ENCODE measurements around the gene PROCA1.
"Not testable (repeated sequence)": the region's sequence is repeated elsewhere in the genome, so short reads cannot be mapped to it uniquely, and the experiment has no call there.

Gene PROCA1

GRCh38 chr17:28725166-28725659 is 13.5 kb upstream of the PROCA1 start:
- TF ChIP-seq, protein P1, sequence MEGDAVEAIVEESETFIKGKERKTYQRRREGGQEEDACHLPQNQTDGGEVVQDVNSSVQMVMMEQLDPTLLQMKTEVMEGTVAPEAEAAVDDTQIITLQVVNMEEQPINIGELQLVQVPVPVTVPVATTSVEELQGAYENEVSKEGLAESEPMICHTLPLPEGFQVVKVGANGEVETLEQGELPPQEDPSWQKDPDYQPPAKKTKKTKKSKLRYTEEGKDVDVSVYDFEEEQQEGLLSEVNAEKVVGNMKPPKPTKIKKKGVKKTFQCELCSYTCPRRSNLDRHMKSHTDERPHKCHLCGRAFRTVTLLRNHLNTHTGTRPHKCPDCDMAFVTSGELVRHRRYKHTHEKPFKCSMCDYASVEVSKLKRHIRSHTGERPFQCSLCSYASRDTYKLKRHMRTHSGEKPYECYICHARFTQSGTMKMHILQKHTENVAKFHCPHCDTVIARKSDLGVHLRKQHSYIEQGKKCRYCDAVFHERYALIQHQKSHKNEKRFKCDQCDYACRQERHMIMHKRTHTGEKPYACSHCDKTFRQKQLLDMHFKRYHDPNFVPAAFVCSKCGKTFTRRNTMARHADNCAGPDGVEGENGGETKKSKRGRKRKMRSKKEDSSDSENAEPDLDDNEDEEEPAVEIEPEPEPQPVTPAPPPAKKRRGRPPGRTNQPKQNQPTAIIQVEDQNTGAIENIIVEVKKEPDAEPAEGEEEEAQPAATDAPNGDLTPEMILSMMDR (IDR thresholded peaks at IDR 0.05; ENCODE audit: low read depth, low read length, missing control alignments) = no peak
- in situ Hi-C loops (cut with HindIII; ENCODE audit: low sequenced_read_pairs) = loop anchor here (10.0 kb wide), 1 partner anchor 60 kb away; no protein-coding TSS in a partner anchor
- peak overlapping the region; percentile 73 for H3K4me3 ChIP-seq (ENCODE audit: low read depth, low read length)
- DNase-seq (ENCODE audit: low read depth) = no peak

- no peak for DNase-seq (ENCODE audit: low read depth)
- no peak overlapping the region for H3K4me3 ChIP-seq (ENCODE audit: low read depth, low read length)
- TF ChIP-seq, protein P1 (IDR thresholded peaks at IDR 0.05; ENCODE audit: low read depth, low read length, missing control alignments) = no peak
- in situ Hi-C loops (cut with HindIII; ENCODE audit: low sequenced_read_pairs) = loop anchor here (10.0 kb wide), 1 partner anchor 60 kb away; no protein-coding TSS in a partner anchor
Measured at GRCh38 chr17:28724500-28725165, 12.9 kb upstream of the PROCA1 start.

GRCh38 chr17:28723836-28724499 is 12.3 kb upstream of the PROCA1 start:
- not testable (repeated sequence) for DNase-seq (ENCODE audit: low read depth); H3K4me3 ChIP-seq (ENCODE audit: low read depth, low read length)
- in situ Hi-C loops (cut with HindIII; ENCODE audit: low sequenced_read_pairs) = loop anchor here (10.0 kb wide), 1 partner anchor 61 kb away; no protein-coding TSS in a partner anchor

DNA sequence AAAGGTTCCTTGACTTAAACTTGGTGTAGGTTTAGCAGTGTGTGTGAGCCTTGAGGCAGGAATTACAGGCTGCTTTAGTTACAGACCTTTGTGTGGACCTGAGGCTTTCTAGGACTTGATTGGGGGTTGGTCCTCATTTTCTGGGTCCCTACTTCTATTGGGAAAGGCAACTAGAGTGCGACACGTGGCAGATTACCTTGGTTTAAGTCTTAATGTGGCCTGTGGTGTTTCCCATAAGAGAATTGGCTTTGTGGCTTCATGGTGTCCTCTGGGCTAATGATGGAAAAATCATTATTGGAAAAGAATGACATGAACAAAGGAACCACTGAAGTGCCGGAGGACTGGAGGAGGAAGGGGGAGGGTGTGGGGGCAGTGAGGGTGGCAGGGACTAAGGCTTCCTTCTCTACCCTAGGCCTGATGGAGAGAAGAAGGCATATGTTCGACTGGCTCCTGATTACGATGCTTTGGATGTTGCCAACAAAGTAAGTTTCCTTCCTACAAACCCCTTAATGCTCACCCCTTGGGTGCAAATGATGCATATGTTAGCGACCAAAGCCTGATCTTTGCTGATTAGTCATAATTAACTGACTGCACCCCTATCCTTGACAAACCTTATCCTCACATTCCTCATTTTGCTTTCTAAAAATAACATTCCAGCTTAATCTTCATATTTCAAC is 11.6 kb upstream of the PROCA1 start:
- TF ChIP-seq, protein P1 (IDR thresholded peaks at IDR 0.05; ENCODE audit: low read depth, low read length, missing control alignments) = no peak
- H3K4me3 ChIP-seq (ENCODE audit: low read depth, low read length) = no peak overlapping the region
- DNase-seq (ENCODE audit: low read depth) = no peak
- in situ Hi-C loops (cut with HindIII; ENCODE audit: low sequenced_read_pairs) = loop anchor here (10.0 kb wide), 1 partner anchor 62 kb away; no protein-coding TSS in a partner anchor

- TF ChIP-seq, protein P1 (IDR thresholded peaks at IDR 0.05; ENCODE audit: low read depth, low read length, missing control alignments) = no peak
- no peak for DNase-seq (ENCODE audit: low read depth)
- in situ Hi-C loops (cut with HindIII; ENCODE audit: low sequenced_read_pairs) = loop anchor here (10.0 kb wide), 1 partner anchor 62 kb away; no protein-coding TSS in a partner anchor
- H3K4me3 ChIP-seq (ENCODE audit: low read depth, low read length) = no peak overlapping the region
Measured at GRCh38 chr17:28722417-28723158, 10.9 kb upstream of the PROCA1 start.

- in situ Hi-C loops (cut with HindIII; ENCODE audit: low sequenced_read_pairs) = loop anchor here (10.0 kb wide), 1 partner anchor 64 kb away; no protein-coding TSS in a partner anchor
- DNase-seq (ENCODE audit: low read depth) = not testable (repeated sequence)
- peak overlapping the region; percentile 88 for H3K4me3 ChIP-seq (ENCODE audit: low read depth, low read length)
Measured at GRCh38 chr17:28720997-28721329, 9.3 kb upstream of the PROCA1 start.

Measured in astrocyte of the cerebellum (primary cell).